ENCODE data around the gene MRGPRG. TPM values are rescaled to one million over a fixed set of nuclear protein-coding genes. Genes with fewer than 3 reads are reported as not detected.

Gene MRGPRG
- total RNA-seq, 4 donors from 2014 or later, result not detected

GRCh38 chr11:3189886-3190583 lies 28.6 kb downstream of the MRGPRG start:
- H3K27me3 ChIP-seq, result no peaks in the 10 kb centered on the region
- H3K27ac ChIP-seq (replicated peaks in 1 of 4), result no peak overlapping the region
- intact Hi-C loops (cut with DNase I), result no loop called here
- H3K9me3 ChIP-seq, result no peaks in the 10 kb centered on the region
- 87% methylated on average over 11 of the region's 11 CpGs for WGBS
- no peaks in the 10 kb centered on the region for H3K36me3 ChIP-seq
- no peak overlapping the region for H3K4me3 ChIP-seq
- TF ChIP-seq, protein P1, sequence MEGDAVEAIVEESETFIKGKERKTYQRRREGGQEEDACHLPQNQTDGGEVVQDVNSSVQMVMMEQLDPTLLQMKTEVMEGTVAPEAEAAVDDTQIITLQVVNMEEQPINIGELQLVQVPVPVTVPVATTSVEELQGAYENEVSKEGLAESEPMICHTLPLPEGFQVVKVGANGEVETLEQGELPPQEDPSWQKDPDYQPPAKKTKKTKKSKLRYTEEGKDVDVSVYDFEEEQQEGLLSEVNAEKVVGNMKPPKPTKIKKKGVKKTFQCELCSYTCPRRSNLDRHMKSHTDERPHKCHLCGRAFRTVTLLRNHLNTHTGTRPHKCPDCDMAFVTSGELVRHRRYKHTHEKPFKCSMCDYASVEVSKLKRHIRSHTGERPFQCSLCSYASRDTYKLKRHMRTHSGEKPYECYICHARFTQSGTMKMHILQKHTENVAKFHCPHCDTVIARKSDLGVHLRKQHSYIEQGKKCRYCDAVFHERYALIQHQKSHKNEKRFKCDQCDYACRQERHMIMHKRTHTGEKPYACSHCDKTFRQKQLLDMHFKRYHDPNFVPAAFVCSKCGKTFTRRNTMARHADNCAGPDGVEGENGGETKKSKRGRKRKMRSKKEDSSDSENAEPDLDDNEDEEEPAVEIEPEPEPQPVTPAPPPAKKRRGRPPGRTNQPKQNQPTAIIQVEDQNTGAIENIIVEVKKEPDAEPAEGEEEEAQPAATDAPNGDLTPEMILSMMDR (IDR thresholded peaks at IDR 0.05), result no peak
- TF ChIP-seq POLR2AphosphoS5 (IDR thresholded peaks at IDR 0.05) (no peak), EP300 (IDR thresholded peaks at IDR 0.05) (no peak), POLR2A (IDR thresholded peaks at IDR 0.05; ENCODE audit: low read depth) (no peak)
- no peak for DNase-seq (ENCODE audit: extremely low spot score)
- H3K4me1 ChIP-seq, result no peaks in the 10 kb centered on the region

- 68% methylated on average over 6 of the region's 15 CpGs for WGBS
- DNase-seq (ENCODE audit: extremely low spot score), result no peak
- intact Hi-C loops (cut with DNase I), result no loop called here
- Histone ChIP-seq H3K4me1 (no peaks in the 10 kb centered on the region), H3K27ac (replicated peaks in 1 of 4) (no peak overlapping the region), H3K36me3 (no peaks in the 10 kb centered on the region), H3K9me3 (no peaks in the 10 kb centered on the region), H3K4me3 (no peak overlapping the region), H3K27me3 (no peaks in the 10 kb centered on the region)
- TF ChIP-seq POLR2A (IDR thresholded peaks at IDR 0.05; ENCODE audit: low read depth), result no peak
- no peak for TF ChIP-seq POLR2AphosphoS5 (IDR thresholded peaks at IDR 0.05)
- TF ChIP-seq, protein P1 (IDR thresholded peaks at IDR 0.05), result no peak
- no peak for TF ChIP-seq EP300 (IDR thresholded peaks at IDR 0.05)
These were observed 29.3 kb downstream of the MRGPRG start for GRCh38 chr11:3189196-3189843.

DNA sequence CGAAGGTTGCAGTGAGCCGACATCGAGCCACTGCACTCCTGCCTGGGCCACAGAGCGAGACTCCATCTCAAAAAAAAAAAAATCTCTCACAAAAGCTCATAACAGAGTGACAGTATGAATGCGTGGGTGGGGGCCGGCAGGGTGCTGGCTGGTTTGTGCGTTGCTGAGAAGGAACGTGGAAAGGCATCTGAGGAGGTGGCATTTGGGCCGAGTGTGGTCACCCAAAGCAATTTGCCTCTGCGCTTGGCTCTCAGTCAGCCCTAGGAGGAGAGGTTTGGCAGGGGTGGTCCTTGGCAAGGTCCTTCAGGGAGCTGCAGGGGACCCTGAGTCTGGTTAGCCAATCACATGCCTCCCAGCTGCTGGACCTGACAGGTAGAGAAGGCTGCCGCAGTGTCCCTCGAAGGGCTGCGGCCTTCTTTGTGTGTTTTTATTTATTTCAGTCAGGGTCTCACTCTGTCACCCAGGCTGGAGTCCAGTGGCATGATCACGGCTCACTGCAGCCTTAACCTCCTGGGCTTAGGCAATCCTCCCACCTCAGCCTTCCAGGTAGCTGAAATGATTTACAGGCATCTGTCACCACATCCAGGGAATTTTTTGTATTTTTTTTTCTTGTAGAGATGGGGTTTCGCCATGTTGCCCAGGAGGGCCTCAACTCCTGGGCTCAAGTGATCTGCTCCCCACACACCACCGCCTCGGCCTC lies 30.0 kb downstream of the MRGPRG start:
- intact Hi-C loops (cut with DNase I), result no loop called here
- H3K9me3 ChIP-seq, result no peaks in the 10 kb centered on the region
- 88% methylated on average over 17 of the region's 17 CpGs for WGBS
- H3K27me3 ChIP-seq, result no peaks in the 10 kb centered on the region
- H3K4me1 ChIP-seq, result no peaks in the 10 kb centered on the region
- TF ChIP-seq, protein P1 (IDR thresholded peaks at IDR 0.05), result no peak
- TF ChIP-seq EP300 (IDR thresholded peaks at IDR 0.05) (no peak), POLR2A (IDR thresholded peaks at IDR 0.05; ENCODE audit: low read depth) (no peak), POLR2AphosphoS5 (IDR thresholded peaks at IDR 0.05) (no peak)
- H3K4me3 ChIP-seq, result no peak overlapping the region
- H3K27ac ChIP-seq (replicated peaks in 1 of 4), result no peak overlapping the region
- H3K36me3 ChIP-seq, result no peaks in the 10 kb centered on the region
- no peak for DNase-seq (ENCODE audit: extremely low spot score)

DNA sequence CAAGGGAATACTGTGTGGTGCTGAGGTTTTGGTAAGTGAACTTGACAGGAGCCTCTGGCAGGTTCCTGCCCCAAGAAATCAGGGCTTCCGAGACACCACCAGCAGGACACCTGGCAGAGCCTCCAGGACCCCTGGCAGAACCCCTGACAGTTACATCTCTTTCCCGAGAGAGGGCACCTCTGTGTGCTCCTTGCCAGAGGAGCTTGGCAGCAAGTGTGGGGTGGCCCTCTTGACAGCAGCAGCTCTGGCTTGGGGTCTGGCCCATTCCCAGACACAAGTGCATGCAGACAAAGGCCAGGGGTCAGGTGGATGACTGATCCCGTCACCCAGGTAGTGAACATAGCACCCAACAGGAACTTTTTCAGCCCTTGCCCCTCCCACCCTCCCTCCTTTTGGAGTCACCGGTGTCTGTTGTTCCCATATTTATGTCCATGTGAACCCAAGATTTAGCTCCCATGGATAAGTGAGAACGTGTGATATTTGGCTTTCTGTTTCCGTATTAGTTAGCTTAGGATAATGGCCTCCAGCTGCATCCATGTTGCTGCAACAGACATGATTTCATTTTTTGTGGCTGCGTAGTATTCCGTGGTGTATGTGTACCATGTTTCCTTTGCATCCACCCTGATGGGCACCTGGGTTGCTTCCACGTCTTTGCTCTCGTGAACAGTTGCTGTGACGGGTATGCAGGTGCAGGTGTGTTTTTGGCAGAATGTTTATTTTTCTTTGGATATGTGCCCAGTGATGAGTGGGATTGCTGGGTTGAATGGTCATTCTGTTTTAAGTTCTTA lies 32.3 kb downstream of the MRGPRG start:
- TF ChIP-seq POLR2AphosphoS5 (IDR thresholded peaks at IDR 0.05) (no peak), EP300 (IDR thresholded peaks at IDR 0.05) (no peak), POLR2A (IDR thresholded peaks at IDR 0.05; ENCODE audit: low read depth) (no peak)
- TF ChIP-seq, protein P1 (IDR thresholded peaks at IDR 0.05), result no peak
- H3K27me3 ChIP-seq, result no peaks in the 10 kb centered on the region
- no peaks in the 10 kb centered on the region for H3K4me1 ChIP-seq
- intact Hi-C loops (cut with DNase I), result no loop called here
- no peaks in the 10 kb centered on the region for H3K9me3 ChIP-seq
- no peak for DNase-seq (ENCODE audit: extremely low spot score)
- no peak overlapping the region for H3K27ac ChIP-seq (replicated peaks in 1 of 4)
- H3K4me3 ChIP-seq, result no peak overlapping the region
- WGBS, result 84% methylated on average over 11 of the region's 11 CpGs
- H3K36me3 ChIP-seq, result no peaks in the 10 kb centered on the region

All from esophagus muscularis mucosa (tissue), 4 donors.